Kidney epithelial cell (primary cell): ENCODE results near the gene LMNB1. TPM values are rescaled to one million over a fixed set of nuclear protein-coding genes. Genes with fewer than 3 reads are reported as not detected.
A peak's percentile ranks its signal among the peaks of the same experiment; 100 is the strongest.
"Not testable (repeated sequence)": the region's sequence is repeated elsewhere in the genome, so short reads cannot be mapped to it uniquely, and the experiment has no call there.

Experiments
- DNase-seq: peaks from one replicate; pipeline ENCODE4 v3.0.0-alpha.2; 2010; ENCODE audit warnings: low read depth
- H3K27me3 ChIP-seq: 2 replicates; pipeline ENCODE4 v1.6.0; 2011; ENCODE audit warnings: low read length; ENCODE audit not compliant: control insufficient read depth, insufficient read depth
- H3K36me3 ChIP-seq: 2 replicates; pipeline ENCODE4 v1.5.1; 2011; ENCODE audit warnings: low read length; ENCODE audit not compliant: control insufficient read depth, insufficient read depth
- H3K4me3 ChIP-seq: 2 replicates; pipeline ENCODE4 v1.5.1; 2011; ENCODE audit warnings: low read depth, mild to moderate bottlenecking, control low read depth, low read length
- CTCF ChIP-seq: IDR thresholded peaks from 2 replicates; pipeline ENCODE4 v1.5.1; 2011; ENCODE audit warnings: mild to moderate bottlenecking, moderate library complexity, low read length, control low read depth, inconsistent platforms; ENCODE audit not compliant: insufficient read depth, poor library complexity, severe bottlenecking
- total RNA-seq: library from RNA; depleted of rRNA; stranded (reverse); fragments of >200 nt; gene quantifications from 2 replicates; pipeline ENCODE4 v1.2.3, GENCODE V29; 2015

The LMNB1 gene
- total RNA-seq, 1 donor from 2014 or later, result 39.1 TPM

GRCh38 chr5:126777257-126777974, 480 bp downstream of the LMNB1 start:
- peak overlapping the region; percentile 96 for H3K4me3 ChIP-seq
- no peak for DNase-seq
- peak; percentile 10 for TF ChIP-seq CTCF
- no peaks in the 10 kb centered on the region for H3K27me3 ChIP-seq
- no peaks in the 10 kb centered on the region for H3K36me3 ChIP-seq

GRCh38 chr5:126777975-126778674, 1.2 kb downstream of the LMNB1 start:
- Histone ChIP-seq H3K36me3 (no peaks in the 10 kb centered on the region), H3K27me3 (no peaks in the 10 kb centered on the region), H3K4me3 (peak overlapping the region; percentile 96)
- DNase-seq, result peak; percentile 80
- no peak for TF ChIP-seq CTCF

GRCh38 chr5:126778675-126779403, 1.9 kb downstream of the LMNB1 start:
- Histone ChIP-seq H3K36me3 (no peaks in the 10 kb centered on the region), H3K27me3 (no peaks in the 10 kb centered on the region), H3K4me3 (peak overlapping the region; percentile 96)
- no peak for DNase-seq
- TF ChIP-seq CTCF, result no peak

- TF ChIP-seq CTCF, result peak; percentile 62
- H3K27me3 ChIP-seq, result no peaks in the 10 kb centered on the region
- no peak overlapping the region for H3K4me3 ChIP-seq
- H3K36me3 ChIP-seq, result no peaks in the 10 kb centered on the region
- no peak for DNase-seq
Observed at GRCh38 chr5:126780165-126780827, 3.4 kb downstream of the LMNB1 start.

GRCh38 chr5:126788409-126788808, 11.5 kb downstream of the LMNB1 start:
- not testable (repeated sequence) for H3K36me3 ChIP-seq, DNase-seq, H3K4me3 ChIP-seq, H3K27me3 ChIP-seq

- Histone ChIP-seq H3K4me3 (no peak overlapping the region), H3K36me3 (no peaks in the 10 kb centered on the region), H3K27me3 (no peaks in the 10 kb centered on the region)
- no peak for DNase-seq
- no peak for TF ChIP-seq CTCF
Observed at GRCh38 chr5:126793097-126793496, 16.2 kb downstream of the LMNB1 start.

- not testable (repeated sequence) for H3K4me3 ChIP-seq, H3K36me3 ChIP-seq, DNase-seq, H3K27me3 ChIP-seq
Observed at GRCh38 chr5:126793648-126794047, 16.7 kb downstream of the LMNB1 start.
